GM19351 (cell line): ENCODE measurements around the gene KLHDC7B.

Source experiments
- ATAC-seq: cut with Tn5 transposase; IDR thresholded peaks from one replicate; pipeline ENCODE4 v1.9.1; 2021; ENCODE audit warnings: mild to moderate bottlenecking, moderate library complexity; ENCODE audit not compliant: unreplicated experiment

KLHDC7B gene

DNA sequence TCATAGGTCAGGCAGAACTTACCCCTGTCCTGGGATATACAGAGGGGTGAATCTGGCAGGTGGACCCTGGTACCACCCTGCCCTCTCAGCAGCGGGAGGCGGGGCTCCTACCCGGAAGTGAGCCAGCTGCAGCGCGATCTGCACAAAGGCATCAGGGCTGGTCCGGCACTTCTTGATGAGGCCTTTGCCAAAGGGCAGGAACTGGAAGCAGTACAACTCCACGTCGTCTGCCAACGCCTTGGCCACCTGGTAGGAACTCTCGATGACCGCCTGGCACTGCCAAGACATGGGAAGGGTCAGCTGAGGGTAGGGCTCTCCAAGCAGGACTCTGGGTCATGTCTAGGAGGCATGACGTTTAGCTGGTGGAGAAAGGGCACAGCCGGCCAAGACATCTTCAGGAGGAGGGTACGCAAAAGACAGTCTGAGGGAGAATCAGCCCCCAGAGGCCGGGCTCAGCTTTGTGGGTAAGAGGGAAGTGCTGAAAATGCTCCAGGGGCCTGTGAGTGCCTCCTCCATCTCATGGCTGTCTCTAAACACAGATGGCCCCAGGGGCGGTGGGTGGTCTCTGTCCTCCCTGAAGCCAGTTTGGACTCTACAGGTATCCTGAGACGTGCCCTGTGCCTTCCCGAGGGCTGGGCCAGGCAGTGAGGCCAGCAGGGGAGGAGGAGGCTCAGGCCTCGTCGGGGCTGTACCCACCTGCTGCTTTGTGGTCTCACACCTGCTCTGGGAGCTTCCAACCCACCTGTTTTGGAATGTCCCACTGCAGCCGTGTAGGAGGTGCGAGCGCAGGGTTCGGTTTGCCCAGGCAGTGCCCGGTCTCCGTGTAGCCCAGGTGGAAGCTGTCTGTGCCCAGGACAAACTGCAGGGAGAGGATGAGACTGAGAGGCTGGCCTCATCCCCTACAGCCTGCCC, 25.8 kb downstream of the KLHDC7B start:
- ATAC-seq, result no peak

DNA sequence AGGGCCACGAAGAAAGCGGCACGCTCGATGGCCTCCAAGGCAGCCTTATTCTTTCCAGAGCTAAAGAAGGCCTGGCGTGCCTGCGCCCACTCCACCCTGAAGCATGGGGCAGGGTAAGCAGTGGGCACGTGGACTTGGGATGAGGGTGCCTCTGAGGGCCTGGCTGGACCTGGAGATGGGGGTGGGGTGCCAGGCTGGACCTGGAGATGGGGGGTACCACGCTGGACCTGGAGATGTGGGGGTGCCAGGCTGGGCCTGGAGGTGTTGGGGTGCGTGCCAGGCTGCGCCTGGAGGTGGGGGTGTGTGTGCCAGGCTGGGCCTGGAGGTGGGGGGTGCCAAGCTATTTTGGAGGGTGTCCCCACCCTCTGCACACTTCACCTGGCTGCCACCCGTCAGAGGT, 27.3 kb downstream of the KLHDC7B start:
- no peak for ATAC-seq

DNA sequence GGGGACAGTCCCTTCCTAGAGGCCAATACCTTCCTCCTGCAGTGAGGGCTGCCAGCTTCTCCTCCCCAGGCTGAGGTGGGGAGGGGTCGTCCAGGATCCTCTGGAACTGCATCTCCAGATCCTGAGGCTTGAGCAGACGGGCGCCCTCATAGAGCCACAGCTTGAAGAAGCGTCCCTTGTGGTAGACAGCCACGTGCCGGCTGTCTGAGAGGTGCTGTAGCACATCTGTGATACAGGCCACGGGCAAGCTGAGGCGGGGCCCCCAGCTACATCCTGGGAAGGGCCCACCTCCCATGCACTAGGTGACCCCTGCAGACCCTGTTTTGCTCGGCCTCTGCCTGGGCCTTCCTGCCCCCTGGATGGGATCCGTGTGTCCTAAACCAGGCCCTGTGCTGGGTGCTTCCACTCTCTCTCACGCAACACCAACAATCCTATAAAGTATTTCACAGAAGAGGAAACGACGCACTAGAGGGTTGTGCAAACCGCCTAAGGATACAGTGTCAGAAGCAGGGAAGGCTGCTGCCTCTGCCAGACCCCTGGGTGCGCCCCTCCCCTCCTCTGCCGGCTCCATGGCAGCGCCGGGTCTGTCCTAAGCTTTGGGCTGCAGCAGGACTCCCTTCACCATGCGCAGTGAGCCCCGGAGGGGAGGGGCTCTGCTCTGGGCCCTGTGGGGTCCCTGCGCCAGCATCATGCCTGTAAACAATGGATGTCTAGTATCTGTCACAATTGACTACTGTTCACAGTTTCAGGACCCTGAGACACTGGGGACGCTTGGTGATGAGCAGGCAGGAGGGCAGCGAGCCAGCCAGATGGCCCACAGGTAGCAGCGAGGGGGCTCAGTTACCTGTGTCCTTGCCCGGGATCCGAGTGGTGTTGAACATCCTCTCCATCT, 28.0 kb downstream of the KLHDC7B start:
- ATAC-seq, result no peak

DNA sequence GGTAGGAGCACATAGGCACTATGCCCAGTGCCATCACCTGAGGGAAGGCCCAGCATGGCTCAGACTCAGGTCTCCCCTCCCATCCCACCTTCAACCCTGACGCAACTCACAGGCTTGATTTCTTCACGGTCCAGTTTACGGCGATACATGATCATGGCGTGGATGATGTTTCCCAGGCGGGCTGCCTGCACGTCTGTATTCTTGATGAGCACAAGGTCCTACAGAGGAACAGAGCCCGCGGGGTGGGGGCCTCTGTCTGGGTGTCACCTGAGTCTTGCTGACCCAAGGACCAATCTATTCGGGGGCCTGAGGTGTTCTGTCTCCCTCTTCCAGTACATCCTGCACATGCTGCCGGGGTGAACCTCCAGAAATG, 28.7 kb downstream of the KLHDC7B start:
- ATAC-seq, result no peak

DNA sequence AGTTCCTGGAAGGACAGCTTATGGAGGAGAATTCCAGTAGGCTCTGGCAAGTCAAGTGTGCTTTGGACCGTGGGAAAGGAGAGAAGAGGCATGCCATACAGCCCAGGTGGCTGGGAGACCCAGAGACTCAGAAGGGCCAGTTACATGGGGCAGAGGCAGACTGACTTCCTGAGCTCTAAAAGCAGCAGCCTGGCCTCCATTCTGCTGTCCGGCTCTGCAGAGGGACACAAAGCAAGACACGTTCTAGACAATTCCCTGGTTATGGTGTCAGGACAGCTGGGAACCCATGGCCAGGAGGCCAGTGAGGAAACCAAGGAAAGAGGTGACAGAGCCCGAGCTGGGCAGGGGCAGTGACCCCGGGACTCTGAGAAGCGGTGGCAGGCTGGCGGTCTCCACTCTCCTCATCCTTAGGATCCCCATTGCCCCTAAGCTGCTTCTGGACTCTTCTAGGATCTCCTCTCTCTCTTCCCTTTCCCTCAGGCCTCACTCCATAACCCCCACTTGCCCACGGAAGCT, 29.8 kb downstream of the KLHDC7B start:
- no peak for ATAC-seq

DNA sequence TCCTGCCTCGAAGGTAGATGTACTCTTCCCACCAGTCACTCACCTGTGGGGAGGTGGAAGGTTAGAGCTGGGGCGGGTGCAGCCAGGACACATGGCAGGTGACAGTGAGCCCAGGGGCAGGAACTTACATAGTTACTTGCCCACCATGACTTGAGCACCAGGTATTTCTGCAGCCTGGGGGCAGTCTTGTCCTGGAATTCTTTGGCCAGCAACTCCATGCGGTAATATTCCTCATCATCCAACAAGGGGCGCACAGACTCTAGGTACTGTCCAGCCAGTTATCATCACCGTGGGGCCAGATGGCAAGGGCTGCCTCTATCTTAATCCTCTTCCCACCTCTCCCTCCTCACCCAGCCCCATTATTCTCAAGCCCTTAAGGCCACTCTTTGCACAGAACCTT, 30.4 kb downstream of the KLHDC7B start:
- no peak for ATAC-seq

DNA sequence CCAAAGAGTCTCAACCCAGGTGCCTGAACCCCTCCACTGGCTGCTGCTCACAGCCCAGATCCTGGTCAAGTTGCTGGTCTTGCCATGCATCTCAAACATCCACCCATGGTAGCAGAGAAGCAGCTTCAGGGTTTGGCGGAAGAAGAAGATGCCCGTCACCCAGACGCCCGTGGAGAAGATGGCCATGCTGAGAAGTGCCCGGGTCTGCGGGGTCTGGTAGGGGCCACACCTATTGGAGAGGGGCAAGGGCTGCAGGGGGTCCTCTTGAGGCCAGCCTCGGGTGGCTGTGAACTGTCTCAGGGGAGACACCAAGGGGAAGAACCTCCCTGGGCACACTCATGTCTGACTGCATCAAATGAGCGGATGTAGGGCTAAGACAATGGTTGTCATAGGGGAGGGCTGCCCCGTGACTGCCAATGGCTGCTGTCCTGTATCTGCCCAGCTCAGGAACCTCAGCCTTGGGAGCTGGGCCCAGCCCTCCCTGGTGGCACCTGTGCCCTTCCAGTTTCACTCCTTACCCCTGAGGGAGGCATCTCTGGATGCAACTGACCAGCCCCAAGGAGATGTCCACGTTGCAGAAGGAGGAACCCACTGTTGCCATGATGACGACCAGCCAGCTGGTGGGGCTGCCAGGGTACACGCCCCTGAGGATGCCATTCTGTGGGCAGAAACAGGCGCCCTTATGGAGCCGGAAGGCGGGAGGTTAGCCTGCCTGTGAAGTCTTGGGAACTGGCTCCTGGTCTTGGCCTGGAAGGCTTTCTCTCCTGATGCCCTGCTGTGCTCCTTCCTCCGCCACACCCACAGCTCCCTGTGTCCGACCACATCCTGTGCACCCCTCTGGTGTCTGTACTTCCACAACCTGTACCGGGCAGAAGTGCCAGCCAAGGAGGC, 31.4 kb downstream of the KLHDC7B start:
- no peak for ATAC-seq

DNA sequence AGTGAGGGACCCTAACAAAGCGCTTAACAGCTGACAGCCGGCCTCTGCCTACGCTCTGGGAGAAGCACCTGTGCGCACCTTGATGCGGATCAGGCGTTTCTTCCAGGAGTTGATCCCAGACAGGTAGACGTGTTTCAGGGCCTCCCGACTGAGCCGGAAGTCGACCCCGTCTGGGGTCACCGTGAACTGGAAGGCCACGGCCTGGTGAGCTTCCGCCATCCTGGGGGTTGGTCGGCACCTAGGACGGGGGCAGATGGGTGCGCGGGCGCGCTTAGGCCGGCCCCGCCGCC, 31.9 kb downstream of the KLHDC7B start:
- ATAC-seq, result no peak

DNA sequence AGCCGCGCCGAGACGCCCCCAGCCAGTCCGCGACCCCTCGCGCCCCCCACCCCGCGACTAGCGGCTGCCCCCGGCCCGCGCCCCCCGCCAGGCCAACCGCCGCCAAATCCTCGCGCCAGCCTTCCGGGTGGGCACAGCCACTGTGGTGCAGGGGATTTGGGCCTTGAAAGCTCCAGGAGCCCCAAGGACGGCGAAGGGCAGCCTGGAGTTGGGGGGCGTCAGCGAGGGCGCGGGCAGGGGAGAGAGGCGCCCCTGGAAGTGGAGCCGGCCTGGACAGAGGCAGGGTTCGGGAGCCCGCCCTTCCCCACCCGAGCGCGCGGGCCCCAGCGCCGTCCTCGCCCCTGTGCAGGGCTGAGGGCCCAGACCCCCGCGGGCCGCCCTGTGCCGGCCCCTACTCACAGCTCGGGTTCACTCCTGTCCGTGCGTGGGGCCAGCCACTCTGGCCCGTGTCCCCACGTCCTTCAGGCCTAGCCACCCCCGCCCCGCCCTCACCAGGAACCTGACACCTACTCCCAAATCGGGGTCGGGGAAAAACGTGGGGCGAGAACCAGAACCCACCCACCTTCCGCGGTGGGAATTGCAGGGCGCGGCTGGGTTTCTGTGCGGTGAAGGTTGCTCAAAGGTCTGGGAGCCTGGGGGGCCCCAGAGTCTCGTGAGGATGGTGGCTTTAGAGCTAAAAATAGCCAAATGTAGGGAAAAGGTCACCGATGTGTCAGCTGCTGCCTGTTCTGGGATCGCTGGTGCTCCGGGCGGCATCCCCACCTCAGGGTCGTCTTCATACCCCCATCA, 32.5 kb downstream of the KLHDC7B start, which contains the start of gene CPT1B:
CPT1B (minus strand) TSS at position 441 of the 789 bp plus-strand sequence. CDS start 512 bp downstream, outside the sequence.
- no peak for ATAC-seq

DNA sequence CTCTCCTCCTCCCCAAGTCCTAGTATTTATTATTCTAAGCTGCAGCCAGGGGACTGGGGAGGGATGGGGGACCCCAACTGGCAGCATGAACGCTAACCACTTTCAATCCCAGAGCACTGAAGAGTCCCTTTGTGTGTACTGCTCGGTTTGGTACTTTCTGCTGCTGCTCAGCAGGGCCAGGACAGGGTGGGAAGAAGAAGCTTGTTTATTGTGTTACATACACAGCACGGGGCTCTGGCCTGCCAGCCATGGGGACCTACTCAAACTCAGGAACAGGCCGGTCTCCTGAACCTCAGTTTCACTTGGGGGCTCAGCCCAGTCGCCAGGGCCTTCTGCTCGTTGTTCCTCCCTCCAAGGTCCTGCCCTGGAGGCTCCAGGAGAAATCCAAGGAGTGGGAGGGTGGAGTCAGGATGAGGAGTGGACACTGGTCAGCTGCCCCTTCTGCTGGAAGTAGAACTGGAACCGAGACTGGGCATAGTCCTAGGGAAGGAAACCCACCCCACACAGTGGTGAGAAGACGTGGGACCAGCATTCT, 33.1 kb downstream of the KLHDC7B start:
- ATAC-seq, result no peak

DNA sequence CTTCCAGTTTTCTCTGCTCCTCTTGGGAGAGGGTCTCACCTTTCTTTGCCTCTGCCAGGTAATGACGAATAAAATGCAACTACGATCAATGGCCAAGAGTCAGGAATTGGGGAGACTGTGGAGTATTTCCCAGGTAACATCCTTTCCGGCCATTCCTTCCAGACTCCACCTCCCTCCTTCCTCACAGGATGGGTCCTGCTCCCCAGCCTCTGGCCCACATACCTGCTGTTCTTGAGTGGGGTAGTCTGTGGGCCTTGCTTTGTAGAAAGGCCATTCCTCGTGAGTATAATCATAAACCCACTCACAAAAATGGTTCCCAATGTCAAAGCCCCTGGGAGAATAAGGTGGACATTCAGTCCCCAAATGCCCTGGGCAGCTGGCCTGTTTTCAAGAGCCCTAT, 34.1 kb downstream of the KLHDC7B start:
- ATAC-seq, result no peak

DNA sequence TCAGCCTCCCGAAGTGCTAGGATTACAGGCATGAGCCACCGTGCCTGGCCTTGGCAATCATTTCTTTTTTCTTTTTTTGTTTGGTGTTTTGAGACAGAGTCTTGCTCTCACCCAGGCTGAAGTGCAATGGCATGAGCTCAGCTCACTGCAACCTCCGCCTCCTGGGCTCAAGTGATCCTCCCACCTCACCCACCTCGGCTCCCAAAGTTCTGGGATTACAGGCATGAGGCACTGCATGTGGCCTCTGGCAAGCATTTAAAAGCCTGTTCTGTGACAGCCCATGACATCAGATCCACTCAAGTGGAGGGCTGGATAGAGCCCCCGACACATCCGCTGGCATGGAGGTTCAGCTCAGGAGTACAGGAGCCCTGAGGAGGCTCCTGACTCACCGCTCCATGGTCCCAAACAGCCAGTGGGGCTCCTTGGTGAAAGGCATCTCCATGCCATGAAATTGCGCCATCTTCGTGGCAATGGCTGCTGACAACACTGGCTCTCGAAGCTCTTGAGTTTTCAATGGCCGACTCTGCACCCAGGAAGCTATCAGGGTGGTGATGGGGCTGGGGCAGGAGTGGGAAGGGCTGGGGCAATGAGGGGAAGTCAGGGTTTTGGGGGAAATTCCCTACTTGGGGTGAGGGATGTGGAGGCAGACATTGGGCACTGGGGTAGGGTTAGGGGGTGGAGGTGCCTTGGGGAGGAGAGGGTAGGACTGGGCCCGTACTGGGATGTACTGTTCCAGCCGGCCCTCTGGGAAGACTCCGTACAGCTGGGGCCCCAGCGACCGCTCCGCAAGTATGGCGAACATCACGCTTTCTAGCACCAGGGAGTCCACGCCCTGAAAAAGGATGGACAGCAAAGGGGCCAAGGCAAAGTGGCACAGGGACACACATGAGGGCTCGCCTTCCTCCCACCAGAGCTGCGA, 35.6 kb downstream of the KLHDC7B start:
- ATAC-seq, result no peak

DNA sequence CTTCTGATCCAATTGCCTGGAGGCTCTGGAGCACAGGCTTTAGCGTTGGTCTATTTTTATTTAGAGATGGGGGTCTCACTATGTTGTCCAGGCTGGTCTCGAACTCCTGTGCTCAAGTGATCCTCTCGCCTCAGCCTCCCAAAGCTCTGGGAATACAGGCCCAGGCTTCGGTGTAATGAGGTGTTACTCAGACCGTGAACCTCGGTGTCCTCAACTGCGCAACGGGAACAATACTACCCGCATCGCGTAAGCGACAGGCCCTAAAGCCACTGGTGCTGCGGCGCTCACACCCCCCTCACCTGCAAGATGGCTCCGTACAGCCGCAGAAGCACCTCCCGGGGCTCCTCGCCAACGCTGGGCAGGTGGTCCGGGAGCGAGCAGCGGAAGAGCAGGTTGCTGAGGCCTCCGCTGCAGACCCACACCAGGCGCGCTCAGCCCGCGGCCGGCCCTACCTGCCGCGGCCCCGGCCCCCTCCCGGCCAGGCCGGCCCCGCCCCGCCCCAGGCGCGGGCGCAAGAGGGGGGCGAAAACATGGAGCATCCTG, 36.3 kb downstream of the KLHDC7B start:
- peak; percentile 23 for ATAC-seq

DNA sequence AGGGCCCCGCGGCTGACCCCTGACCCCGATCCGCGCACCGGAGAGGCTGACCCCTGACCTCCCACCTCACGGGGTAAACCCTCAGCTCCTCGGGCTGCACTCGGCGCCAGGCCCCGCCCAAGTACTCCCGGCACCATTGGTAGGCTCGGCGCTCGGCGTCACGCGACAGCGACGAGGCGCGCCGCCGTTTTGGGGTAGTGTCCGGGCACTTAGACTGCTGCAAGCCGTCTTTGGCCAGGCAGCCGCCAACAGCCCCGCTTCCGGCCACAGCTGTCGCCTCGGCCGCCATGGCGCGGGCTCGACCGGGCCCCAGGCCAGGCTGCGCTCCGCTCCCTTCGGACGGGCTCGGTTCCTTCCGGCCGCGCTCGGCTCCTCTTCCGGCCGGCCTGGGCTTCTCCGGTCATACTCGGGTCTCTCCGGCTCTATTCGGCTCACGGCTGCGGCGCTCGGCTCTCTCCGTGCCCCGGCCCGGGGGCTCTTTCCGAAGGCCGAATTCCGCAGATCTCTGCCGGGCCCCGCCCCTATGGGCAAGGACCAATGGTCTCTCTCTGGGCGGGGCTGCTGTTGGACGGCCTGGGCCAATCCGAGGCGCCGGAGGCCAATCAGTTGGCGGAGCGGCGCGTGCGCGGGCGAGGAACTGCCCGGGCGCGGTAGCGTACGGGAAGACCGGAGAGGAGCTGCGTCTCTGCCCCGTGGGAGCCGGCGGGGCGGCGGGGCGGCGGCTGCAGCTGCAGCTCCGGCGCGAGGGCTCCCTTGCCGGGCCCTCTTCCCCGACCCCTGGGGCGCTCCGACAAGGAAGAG, 37.0 kb downstream of the KLHDC7B start, which contains the start of gene CHKB:
CHKB (minus strand) TSS at position 357 of the 801 bp plus-strand sequence; CDS start at position 289, 68 bp downstream.
- peak; percentile 87 for ATAC-seq

DNA sequence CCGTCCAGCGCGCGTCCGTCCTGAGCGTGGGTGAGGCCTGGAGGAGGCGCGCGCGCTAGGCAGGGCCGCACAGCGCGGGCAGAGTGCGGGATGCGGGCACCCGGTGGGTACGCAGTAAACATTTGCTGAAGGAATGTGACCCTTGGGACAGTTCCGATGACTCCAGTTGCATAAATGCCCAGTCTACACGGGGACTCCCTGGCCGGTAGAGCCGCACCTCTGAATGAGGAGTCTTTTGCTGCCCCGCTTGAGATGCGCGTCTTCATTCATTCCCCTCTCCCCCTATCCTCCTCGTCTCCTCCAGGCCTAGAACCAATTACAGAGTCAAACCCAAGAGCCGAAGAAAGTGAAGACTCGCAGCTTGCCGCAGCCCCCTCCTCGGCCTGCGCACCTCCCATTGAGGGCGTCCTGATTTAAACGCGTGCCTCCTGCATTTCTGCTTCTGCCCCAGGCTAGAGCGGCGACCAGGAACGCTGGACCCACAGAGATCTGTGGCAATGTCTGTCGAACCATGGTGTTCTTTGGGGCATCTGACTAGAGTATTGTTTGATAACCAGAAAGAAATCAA, 37.7 kb downstream of the KLHDC7B start:
- peak; percentile 19 for ATAC-seq

DNA sequence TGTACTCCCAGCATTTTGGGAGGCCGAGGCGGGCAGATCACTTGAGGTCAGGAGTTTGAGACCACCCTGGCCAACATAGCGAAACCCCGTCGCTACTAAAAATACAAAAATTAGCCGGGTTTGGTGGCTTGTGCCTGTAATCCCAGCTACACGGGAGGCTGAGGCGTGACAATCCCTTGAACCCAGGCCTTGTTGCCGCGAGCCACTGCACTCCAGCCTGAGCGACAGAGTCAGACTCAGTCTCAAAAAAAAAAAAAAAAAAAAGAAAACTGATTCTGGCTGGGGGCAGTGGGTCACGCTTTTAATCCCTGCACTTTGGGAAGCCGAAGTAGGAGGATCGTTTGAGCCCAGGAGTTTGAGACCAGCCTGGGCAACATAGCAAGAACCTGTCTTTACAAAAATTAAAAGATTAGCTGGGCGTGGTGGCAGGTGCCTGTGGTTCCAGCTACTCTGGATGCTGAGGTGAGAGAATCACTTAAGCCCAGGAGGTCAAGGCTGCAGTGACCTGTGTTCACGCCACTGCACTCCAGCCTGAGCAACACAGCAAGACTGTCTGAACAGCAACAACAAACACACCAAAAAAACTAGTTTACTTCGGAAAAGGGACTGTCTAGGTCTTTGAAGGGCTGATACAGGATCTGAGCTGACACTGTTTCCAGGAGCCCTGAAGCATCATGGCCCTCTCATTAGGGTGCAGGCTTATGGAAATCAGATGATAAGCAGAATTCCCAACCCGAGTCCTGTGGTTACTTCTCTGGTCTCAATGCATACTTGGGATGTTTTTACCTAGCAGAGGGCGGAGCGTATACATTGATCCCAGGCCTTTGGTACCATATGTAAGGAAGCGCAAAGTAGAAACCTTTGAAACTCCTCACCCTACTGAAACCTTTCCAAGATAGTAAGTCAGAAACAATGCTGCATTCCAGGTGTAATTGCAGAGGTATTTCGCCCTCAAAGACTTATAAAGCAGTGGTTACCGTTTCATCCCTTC, 38.7 kb downstream of the KLHDC7B start:
- no peak for ATAC-seq
